IPS-NIHi7 (cell line): ENCODE results near the gene ARHGAP9.
A peak's percentile ranks its signal among the peaks of the same experiment; 100 is the strongest.
"Not testable (repeated sequence)": the region's sequence is repeated elsewhere in the genome, so short reads cannot be mapped to it uniquely, and the experiment has no call there.

ENCODE experiments used
- DNase-seq: peaks from one replicate; pipeline ENCODE4 v3.0.0; 2012; ENCODE audit warnings: mixed read lengths; ENCODE audit errors: extremely low spot score

Gene ARHGAP9

DNA sequence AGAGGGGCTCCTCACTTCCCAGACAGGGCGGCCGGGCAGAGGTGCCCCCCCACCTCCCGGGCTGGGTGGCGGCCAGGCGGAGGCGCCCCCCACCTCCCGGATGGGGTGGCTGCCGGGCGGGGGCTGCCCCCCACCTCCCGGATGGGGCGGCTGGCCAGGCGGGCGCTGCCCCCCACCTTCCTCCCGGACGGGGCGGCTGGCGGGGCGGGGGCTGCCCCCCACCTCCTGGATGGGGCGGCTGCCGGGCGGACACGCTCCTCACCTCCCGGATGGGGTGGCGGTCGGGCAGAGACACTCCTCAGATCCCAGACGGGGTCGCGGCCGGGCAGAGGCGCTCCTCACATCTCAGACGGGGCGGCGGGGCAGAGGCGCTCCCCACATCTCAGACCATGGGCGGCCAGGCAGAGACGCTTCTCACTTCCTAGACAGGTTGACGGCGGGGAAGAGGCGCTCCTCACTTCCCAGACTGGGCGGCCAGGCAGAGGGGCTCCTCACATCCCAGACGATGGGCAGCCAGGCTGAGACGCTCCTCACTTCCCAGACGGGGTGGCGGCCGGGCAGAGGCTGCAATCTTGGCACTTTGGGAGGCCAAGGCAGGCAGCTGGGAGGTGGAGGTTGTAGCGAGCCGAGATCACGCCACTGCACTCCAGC is 15.5 kb upstream of the ARHGAP9 start:
- DNase-seq = not testable (repeated sequence)

DNA sequence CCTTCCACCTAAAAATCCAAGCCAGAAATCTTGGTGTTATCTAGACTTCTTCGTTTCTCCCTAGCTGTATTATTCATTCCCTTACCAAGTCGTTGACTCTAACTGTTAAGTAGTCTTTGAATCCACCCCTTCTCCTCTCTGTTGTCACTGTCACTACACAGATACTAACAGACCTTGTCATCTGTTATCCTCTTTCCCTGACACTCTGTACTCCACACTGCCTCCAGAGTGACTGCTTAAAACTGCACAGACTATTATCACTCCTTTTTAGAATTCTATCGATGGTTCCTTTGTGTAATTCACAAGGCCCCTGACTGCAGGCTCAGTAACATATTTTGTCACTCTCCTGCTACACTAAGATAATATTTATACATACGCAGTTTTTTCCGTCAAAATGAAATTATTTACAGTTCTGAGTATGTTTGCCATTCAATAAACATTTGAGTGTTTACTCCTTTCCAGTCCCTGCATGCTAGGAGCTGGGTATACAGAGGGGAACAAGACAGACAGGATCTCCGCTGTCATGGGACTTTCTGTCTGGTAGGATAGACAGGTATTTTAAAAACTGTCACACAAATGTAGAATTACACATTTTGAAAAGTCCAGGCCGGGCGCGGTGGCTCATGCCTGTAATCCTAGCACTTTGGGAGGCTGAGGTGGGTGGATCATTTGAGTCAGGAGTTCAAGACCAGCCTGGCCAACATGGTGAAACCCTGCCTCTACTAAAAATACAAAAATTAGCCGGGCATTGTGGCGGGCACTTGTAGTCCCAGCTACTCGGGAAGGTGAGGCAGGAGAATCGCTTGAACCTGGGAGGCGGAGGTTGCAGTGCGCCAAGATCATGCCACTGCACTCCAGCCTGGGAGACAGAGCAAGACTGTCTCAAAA is 12.0 kb upstream of the ARHGAP9 start:
- DNase-seq = no peak

GRCh38 chr12:57490126-57490525 is 10.5 kb upstream of the ARHGAP9 start:
- no peak for DNase-seq

GRCh38 chr12:57489157-57489641 is 9.5 kb upstream of the ARHGAP9 start:
- no peak for DNase-seq

DNA sequence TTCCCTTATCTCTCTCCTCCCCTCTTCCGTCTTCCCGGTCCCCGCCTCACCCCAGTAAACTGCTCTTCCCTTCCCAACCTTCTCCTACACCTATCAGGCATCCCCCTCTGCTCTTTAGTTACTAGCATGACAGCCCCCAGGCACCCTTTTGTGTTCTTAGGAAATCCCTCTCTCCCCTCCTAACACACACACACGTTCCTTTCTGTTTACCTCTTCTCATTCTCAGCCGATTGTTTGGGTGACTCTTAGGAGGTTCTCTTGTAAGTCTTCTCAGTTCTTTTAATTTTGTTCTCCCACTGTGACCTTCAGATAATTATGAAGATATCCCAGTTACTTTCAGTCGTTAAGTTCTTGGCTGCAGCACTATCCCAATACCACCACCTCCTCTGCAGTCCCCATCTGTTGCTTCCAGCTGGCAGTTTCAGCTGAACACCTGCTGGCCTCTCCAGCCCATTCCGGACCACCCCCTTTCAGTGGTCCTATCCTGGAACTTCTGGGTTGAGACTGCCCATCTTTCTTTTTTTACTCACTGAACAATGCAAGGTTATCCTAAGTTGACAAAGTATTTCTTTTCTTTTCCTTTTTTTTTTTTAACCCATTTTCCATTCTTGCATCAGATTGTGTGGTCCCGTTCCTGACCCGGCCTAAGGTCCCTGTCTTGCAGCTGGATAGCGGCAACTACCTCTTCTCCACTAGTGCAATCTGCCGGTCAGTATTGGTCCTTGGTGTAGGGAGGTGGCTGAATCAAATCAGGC is 8.9 kb upstream of the ARHGAP9 start:
- no peak for DNase-seq

GRCh38 chr12:57487597-57488401 is 8.1 kb upstream of the ARHGAP9 start, which contains the start of gene MARS1:
Gene MARS1 (plus strand): TSS chr12:57488068. CDS start chr12:57488091, 23 bp downstream.
- peak; percentile 92 for DNase-seq

- DNase-seq = no peak
Measured at GRCh38 chr12:57487055-57487596, 7.5 kb upstream of the ARHGAP9 start.

- no peak for DNase-seq
Measured at GRCh38 chr12:57485695-57486094, 6.0 kb upstream of the ARHGAP9 start.

GRCh38 chr12:57483466-57483865 is 3.8 kb upstream of the ARHGAP9 start:
- DNase-seq = no peak

DNA sequence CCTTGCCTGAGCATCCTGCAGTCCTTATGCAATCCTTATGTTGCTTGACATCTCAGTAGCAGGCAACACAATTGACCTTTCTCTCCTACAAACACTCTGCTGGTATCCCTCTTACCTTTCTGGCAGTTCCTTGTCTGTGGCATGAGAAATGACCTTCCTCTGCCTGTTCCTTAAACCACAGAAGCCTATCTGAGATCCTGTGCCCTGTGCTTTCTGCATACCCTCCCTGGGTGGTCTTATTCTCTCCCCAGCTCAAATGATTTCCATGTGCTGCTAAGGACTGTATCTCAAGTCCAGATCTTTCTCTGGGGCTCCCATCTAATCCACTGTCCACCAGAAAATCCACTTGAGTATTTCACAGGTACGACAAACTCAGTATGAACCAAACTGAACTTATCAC is 2.0 kb upstream of the ARHGAP9 start:
- no peak for DNase-seq

DNA sequence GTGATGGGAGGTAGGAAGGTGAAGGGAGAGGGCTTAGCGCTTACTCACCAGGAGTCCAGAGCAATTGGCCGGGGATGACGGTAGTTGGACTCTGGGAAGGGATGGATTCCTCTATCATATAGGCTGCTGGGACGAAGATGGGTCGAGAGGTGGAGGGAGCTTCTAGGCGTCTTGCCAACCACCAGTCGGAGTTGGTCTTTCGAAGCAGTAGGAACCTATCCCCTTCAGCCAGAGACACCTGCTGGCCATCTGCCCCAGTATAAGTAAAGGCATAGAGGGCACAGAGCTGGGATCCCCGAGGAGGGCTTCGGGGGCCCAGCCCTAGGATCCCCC is 657 bp downstream of the ARHGAP9 start:
- DNase-seq = no peak

- no peak for DNase-seq
Measured at GRCh38 chr12:57477710-57478681, 1.7 kb downstream of the ARHGAP9 start.

DNA sequence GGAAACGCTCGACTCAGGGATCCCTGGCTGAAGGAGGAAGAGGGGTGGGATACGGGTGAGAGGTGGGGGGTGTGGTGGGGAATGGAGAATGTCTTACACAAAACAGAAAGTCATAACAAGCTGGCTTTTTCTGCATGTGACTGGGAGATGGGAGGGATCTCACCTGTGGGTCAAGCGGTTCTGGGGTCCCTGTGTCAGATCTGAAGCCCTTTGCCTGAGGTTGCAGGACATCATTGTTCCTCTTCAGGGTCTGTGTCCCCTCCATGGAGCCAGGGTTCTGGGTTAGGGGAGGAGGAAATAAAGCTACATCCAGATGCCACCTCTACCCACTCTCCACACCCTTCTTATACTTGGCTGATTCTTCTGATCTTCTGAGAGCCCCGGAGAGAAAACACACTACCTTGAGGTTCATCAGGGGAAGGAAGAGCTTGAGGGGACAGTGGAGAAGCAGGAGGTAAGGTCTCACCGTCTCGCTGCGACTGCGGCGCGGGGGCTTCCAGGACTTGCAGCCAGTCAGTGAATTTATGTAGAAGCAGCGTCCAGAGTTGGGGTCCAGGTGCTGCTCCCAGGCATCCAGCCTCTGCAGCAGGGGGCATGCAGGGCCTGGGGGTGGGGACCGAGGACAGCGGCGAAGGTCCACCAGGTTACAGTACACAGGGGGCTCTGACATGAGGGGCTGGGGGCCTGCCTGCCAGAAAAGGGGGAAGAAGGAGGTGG is 2.5 kb downstream of the ARHGAP9 start:
- DNase-seq = no peak

DNA sequence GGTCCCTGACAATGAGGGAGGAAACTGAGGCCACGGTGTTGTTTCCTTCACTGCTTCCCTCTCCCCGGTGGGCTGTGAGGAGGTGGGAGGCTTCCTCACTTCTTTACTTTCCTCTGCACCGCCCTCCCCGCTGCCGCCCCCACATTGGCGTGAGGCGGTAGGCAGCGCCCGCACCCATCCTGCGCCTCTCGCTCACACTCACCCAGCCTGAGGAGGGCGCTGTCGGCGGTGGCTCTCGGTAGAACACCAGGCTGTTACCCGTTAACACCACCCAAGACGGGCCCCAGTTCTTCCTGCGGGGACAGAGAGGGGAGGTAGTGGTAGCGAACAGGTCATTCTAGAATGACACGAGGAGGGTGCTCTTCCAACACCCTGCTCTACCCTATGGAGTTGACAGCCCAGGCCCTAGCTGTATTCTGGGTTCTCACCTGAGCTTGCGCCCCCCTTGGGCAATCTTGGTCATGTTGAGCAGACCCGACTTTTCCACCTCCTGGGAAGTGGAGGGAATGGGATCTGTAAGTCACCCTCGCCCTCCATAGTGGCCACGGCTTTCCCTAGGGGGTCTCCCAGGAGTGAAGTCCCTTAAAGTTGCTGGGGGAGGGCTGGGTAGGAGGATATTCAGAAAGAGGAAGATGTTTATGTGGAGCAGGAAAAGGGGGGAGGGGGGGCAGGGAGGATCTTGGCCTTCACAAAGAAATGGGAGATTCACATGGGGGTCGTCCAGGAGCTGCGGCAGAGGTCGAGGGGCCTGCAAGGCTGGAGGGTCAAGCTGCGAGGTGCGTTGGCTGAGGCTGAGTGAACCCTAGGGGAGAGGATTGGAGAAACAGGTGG is 3.3 kb downstream of the ARHGAP9 start:
- DNase-seq = peak; percentile 56

GRCh38 chr12:57475271-57476161 is 4.2 kb downstream of the ARHGAP9 start:
- DNase-seq = peak; percentile 55

GRCh38 chr12:57474862-57475261 is 4.8 kb downstream of the ARHGAP9 start:
- DNase-seq = no peak

DNA sequence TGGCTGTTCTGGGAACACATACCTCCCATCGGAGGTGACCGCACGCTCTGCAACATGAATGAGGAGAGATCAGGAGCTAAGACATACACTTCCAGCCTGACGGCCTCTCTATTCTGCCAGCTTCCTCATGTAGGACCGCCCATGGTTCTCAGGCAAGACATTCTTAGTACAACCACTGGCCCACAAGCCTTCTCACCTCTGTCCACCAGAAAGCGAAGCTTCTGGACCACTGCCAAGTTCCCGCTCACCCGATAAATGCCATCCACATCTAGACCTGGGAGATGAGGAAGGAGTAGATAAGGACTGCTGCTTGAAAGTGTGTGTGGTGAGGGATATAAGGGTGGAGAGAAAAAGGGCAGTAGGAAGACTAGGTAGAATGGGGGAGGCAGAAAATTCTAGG is 5.2 kb downstream of the ARHGAP9 start:
- DNase-seq = no peak
